ENCODE measurements around the gene LRRC4C. TPM values are rescaled to one million over a fixed set of nuclear protein-coding genes. Genes with fewer than 3 reads are reported as not detected.
A peak's percentile ranks its signal among the peaks of the same experiment; 100 is the strongest.

Gene LRRC4C
- total RNA-seq, 1 experiment from 2014 or later: not detected

DNA sequence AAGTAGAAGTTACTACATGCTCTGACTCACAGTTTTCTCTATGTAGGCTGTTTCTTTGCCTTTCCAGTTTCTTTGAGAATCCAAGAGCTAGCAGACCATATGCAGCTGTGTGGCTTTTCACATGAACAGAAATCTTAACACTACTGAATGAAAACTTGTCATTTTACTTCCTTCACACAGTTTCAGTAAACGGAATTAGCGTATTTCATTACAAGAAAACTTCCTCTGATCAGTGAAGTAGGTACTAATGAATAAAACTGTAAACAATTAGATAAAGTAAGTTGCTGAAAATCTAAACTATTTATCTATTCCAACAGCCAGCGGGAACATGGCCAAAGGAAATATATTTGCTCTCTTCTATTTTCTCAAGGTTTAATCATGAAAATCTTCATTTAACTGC lies 953.2 kb downstream of the LRRC4C start:
- Mint-ChIP-seq H3K9me3 (ENCODE audit: unreplicated experiment) (peaks cover 15% of the 10 kb centered on the region), H3K27me3 (ENCODE audit: insufficient read depth, unreplicated experiment) (no peaks in the 10 kb centered on the region), H3K27ac (ENCODE audit: low read depth, unreplicated experiment) (no peak overlapping the region), H3K36me3 (ENCODE audit: insufficient read depth, unreplicated experiment) (no peaks in the 10 kb centered on the region), H3K4me3 (ENCODE audit: unreplicated experiment) (no peak overlapping the region), H3K4me1 (ENCODE audit: insufficient read depth, unreplicated experiment) (no peaks in the 10 kb centered on the region)
- intact Hi-C loops (cut with micrococcal nuclease): no loop called here
- CTCF ChIA-PET: no interaction called here
- no peak for DNase-seq (ENCODE audit: unreplicated experiment)
- TF ChIP-seq, protein P1, sequence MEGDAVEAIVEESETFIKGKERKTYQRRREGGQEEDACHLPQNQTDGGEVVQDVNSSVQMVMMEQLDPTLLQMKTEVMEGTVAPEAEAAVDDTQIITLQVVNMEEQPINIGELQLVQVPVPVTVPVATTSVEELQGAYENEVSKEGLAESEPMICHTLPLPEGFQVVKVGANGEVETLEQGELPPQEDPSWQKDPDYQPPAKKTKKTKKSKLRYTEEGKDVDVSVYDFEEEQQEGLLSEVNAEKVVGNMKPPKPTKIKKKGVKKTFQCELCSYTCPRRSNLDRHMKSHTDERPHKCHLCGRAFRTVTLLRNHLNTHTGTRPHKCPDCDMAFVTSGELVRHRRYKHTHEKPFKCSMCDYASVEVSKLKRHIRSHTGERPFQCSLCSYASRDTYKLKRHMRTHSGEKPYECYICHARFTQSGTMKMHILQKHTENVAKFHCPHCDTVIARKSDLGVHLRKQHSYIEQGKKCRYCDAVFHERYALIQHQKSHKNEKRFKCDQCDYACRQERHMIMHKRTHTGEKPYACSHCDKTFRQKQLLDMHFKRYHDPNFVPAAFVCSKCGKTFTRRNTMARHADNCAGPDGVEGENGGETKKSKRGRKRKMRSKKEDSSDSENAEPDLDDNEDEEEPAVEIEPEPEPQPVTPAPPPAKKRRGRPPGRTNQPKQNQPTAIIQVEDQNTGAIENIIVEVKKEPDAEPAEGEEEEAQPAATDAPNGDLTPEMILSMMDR (IDR thresholded peaks at IDR 0.05; ENCODE audit: unreplicated experiment): no peak
- no TSS peak for BruUV-seq (replicated peaks)
- POLR2A ChIA-PET: no interaction called here

GRCh38 chr11:40491341-40491740 lies 968.1 kb downstream of the LRRC4C start:
- CTCF ChIA-PET: interaction anchor here (0.6 kb wide), 2 partner anchors 13 to 38 kb away, joined by 3 to 4 read pairs; no protein-coding TSS in a partner anchor
- no TSS peak for BruUV-seq (replicated peaks)
- Mint-ChIP-seq H3K4me1 (ENCODE audit: insufficient read depth, unreplicated experiment) (no peaks in the 10 kb centered on the region), H3K27ac (ENCODE audit: low read depth, unreplicated experiment) (no peak overlapping the region), H3K36me3 (ENCODE audit: insufficient read depth, unreplicated experiment) (no peaks in the 10 kb centered on the region), H3K9me3 (ENCODE audit: unreplicated experiment) (no peaks in the 10 kb centered on the region), H3K4me3 (ENCODE audit: unreplicated experiment) (no peak overlapping the region), H3K27me3 (ENCODE audit: insufficient read depth, unreplicated experiment) (no peaks in the 10 kb centered on the region)
- POLR2A ChIA-PET: interaction anchor here (1.0 kb wide), 1 partner anchor 8 kb away, joined by 3 read pairs; no protein-coding TSS in a partner anchor
- TF ChIP-seq, protein P1 (IDR thresholded peaks at IDR 0.05; ENCODE audit: unreplicated experiment): no peak
- intact Hi-C loops (cut with micrococcal nuclease): no loop called here
- DNase-seq (ENCODE audit: unreplicated experiment): no peak

DNA sequence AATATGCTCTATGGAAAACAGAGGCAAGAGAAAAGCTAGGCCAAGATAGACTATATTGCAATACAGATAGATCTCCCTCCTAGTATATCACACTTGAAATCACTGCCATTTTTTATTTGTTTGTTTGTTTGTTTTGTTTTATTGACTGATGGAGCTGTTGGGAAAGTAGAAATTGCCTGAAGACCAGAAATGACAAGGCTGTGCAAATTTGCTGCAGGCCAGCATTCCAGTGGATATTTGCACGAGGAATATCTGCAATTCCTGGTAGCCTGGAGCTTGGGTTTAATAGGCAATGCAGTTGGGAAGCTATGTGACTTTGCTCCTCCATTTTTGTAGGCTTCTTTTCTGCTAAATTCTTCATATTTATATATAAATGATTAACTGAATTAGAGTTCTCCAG lies 991.7 kb downstream of the LRRC4C start:
- no TSS peak for BruUV-seq (replicated peaks)
- Mint-ChIP-seq H3K27me3 (ENCODE audit: insufficient read depth, unreplicated experiment) (no peaks in the 10 kb centered on the region), H3K4me1 (ENCODE audit: insufficient read depth, unreplicated experiment) (no peaks in the 10 kb centered on the region), H3K9me3 (ENCODE audit: unreplicated experiment) (no peaks in the 10 kb centered on the region), H3K4me3 (ENCODE audit: unreplicated experiment) (no peak overlapping the region), H3K27ac (ENCODE audit: low read depth, unreplicated experiment) (no peak overlapping the region), H3K36me3 (ENCODE audit: insufficient read depth, unreplicated experiment) (no peaks in the 10 kb centered on the region)
- CTCF ChIA-PET: no interaction called here
- intact Hi-C loops (cut with micrococcal nuclease): no loop called here
- POLR2A ChIA-PET: no interaction called here
- TF ChIP-seq, protein P1 (IDR thresholded peaks at IDR 0.05; ENCODE audit: unreplicated experiment): no peak
- no peak for DNase-seq (ENCODE audit: unreplicated experiment)

GRCh38 chr11:40445391-40445790 lies 1014.1 kb downstream of the LRRC4C start:
- ChIA-PET CTCF (interaction anchor here (0.7 to 1.1 kb wide), 2 partner anchors 10 to 17 kb away, joined by 3 read pairs; no protein-coding TSS in a partner anchor), POLR2A (no interaction called here)
- BruUV-seq (replicated peaks): no TSS peak
- no peaks in the 10 kb centered on the region for H3K4me1 Mint-ChIP-seq (ENCODE audit: insufficient read depth, unreplicated experiment)
- intact Hi-C loops (cut with micrococcal nuclease): no loop called here
- H3K27ac Mint-ChIP-seq (ENCODE audit: low read depth, unreplicated experiment): no peak overlapping the region
- H3K9me3 Mint-ChIP-seq (ENCODE audit: unreplicated experiment): peaks cover 17% of the 10 kb centered on the region
- H3K27me3 Mint-ChIP-seq (ENCODE audit: insufficient read depth, unreplicated experiment): no peaks in the 10 kb centered on the region
- no peaks in the 10 kb centered on the region for H3K36me3 Mint-ChIP-seq (ENCODE audit: insufficient read depth, unreplicated experiment)
- TF ChIP-seq, protein P1 (IDR thresholded peaks at IDR 0.05; ENCODE audit: unreplicated experiment): no peak
- peak; percentile 27 for DNase-seq (ENCODE audit: unreplicated experiment)
- H3K4me3 Mint-ChIP-seq (ENCODE audit: unreplicated experiment): no peak overlapping the region

Measured in MCF 10A (cell line).